Bronchial smooth muscle cell (primary cell): ENCODE results near the gene RAB3IP. TPM values are rescaled to one million over a fixed set of nuclear protein-coding genes. Genes with fewer than 3 reads are reported as not detected.

Experiments
- total RNA-seq: library from RNA; depleted of rRNA; stranded (reverse); fragments of >200 nt; gene quantifications from 2 replicates; pipeline ENCODE4 v1.2.1, GENCODE V29; 2014

RAB3IP gene, protein sequence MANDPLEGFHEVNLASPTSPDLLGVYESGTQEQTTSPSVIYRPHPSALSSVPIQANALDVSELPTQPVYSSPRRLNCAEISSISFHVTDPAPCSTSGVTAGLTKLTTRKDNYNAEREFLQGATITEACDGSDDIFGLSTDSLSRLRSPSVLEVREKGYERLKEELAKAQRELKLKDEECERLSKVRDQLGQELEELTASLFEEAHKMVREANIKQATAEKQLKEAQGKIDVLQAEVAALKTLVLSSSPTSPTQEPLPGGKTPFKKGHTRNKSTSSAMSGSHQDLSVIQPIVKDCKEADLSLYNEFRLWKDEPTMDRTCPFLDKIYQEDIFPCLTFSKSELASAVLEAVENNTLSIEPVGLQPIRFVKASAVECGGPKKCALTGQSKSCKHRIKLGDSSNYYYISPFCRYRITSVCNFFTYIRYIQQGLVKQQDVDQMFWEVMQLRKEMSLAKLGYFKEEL
- 0.79 and 0.94 TPM in 2 replicates for total RNA-seq

DNA sequence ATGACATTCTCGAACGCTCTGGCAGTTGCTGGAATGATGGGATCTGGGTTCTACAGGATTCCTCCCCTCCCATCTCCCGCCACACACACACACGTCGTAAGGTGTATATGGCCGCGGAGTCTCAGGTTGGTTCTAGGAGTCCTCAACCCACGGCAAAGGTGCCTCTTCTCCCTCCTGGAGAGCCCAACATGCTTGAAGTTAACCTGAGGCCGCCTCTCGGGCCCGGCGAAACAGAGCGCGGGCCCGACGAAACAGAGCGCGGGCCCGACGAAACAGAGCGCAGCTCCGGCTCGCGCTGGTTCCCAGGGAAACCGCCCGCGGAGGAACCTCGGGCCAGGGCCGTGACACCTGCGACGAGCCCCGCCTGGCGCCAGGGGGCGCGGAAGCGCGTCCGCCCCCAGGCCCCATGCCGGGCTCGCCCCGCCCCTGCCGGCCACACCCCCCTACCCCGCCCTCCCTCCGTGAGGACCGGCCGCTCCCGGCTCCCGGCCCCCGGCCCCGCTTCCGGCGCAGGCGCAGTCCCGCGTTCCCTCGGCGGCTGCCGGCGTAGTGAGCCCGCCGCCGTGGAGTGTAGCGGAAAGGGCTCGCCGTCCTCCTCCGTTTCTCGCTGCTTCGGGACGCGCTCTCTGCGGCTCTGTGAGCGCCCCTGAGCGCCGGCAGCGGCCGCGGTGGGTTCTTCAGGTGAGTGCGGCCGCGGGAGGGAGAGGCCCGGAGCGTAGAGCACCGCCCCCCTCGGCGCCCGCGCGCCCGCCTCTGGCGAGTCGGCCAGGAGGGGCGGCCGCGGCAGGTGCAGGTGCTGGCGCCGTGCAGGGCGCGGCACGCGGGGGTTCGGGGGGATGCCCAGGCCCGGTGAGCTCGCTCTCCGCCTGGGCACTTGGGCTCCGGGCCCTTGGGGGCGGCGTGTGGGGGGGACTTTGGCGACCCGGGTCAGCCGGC lies at the start of gene RAB3IP:
RAB3IP (plus strand) TSS at position 510 of the 936 bp plus-strand sequence. CDS start 16,549 bp downstream, outside the sequence.

DNA sequence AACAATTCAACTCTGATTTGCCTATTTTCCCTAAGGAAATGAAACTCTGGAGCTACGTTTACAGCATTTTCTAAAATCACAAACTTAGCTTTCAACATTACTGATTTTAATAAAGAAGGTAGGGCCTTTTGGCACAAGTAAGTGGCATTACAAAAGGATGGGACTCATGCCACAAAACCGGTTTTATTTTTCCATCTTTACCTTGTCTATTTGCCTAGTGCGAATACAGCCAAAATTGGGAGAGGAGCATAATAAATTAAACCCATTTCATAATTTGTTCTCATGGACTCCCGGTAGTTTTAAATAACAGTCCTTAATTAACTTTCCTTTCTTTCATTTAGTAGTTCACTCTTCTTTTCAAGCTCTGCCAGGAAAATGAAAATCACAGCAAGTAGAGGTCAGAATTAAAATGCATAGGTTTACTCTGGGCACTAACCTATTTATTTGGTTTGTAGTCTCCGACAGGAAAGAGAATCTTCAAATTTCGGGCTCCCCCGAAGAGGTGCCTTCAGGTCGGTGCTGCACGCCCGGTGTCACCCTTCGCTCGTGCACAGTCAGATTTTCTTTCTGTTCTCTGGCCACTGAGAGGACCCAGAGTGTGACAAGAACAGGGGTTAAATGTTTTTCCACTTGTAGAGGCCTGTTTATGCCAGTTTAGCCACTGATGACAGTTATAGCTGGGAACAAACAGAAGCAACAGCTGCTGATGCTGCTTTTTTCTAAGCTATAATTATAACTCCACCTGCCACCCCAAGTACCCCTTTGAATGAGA lies 39.7 kb upstream of the RAB3IP start, which contains the start of gene BEST3:
BEST3 (minus strand) TSS at position 535 of the 772 bp plus-strand sequence. CDS start 1,505 bp downstream, outside the sequence.

GRCh38 chr12:69824966-69825560 lies 86.4 kb downstream of the RAB3IP start, which contains the start of gene MYRFL:
TSS of gene MYRFL (plus strand) at chr12:69825227. CDS start at chr12:69825518, 291 bp downstream.

Other genes with a start within 250 kb of the RAB3IP start
- 129 and 156 TPM in 2 replicates for gene CCT2, start 153.4 kb upstream of the RAB3IP start, total RNA-seq
- gene LRRC10, start 128.0 kb upstream of the RAB3IP start, total RNA-seq: not detected in 2 replicates
- gene BEST3, start 39.6 kb upstream of the RAB3IP start, total RNA-seq: not detected in 2 replicates
- not detected in 2 replicates for gene MYRFL, start 86.4 kb downstream of the RAB3IP start, total RNA-seq